ENCODE data around the gene BCAP29.

BCAP29 gene

GRCh38 chr7:107643938-107644308, 63.9 kb downstream of the BCAP29 start:
- DNase-seq (ENCODE audit: low read depth) = no peak
- TF ChIP-seq CTCF (IDR thresholded peaks at IDR 0.05; ENCODE audit: low read length, missing control alignments) = no peak
- no peak overlapping the region for H3K4me3 ChIP-seq (replicated peaks; ENCODE audit: low read depth, low read length)

GRCh38 chr7:107644309-107644974, 64.4 kb downstream of the BCAP29 start:
- peak; percentile 49 for DNase-seq (ENCODE audit: low read depth)
- no peak overlapping the region for H3K4me3 ChIP-seq (replicated peaks; ENCODE audit: low read depth, low read length)
- no peak for TF ChIP-seq CTCF (IDR thresholded peaks at IDR 0.05; ENCODE audit: low read length, missing control alignments)

GRCh38 chr7:107652642-107653041, 72.6 kb downstream of the BCAP29 start:
- H3K4me3 ChIP-seq (replicated peaks; ENCODE audit: low read depth, low read length) = no peak overlapping the region
- no peak for DNase-seq (ENCODE audit: low read depth)
- no peak for TF ChIP-seq CTCF (IDR thresholded peaks at IDR 0.05; ENCODE audit: low read length, missing control alignments)

GRCh38 chr7:107658467-107658866, 78.4 kb downstream of the BCAP29 start:
- no peak for TF ChIP-seq CTCF (IDR thresholded peaks at IDR 0.05; ENCODE audit: low read length, missing control alignments)
- DNase-seq (ENCODE audit: low read depth) = no peak

GRCh38 chr7:107659666-107660065, 79.6 kb downstream of the BCAP29 start:
- DNase-seq (ENCODE audit: low read depth) = peak; percentile 82
- no peak for TF ChIP-seq CTCF (IDR thresholded peaks at IDR 0.05; ENCODE audit: low read length, missing control alignments)
- no peak overlapping the region for H3K4me3 ChIP-seq (replicated peaks; ENCODE audit: low read depth, low read length)

More at GRCh38 chr7:107658467-107658866, 78.4 kb downstream of the BCAP29 start:
- no peak overlapping the region for H3K4me3 ChIP-seq (replicated peaks; ENCODE audit: low read depth, low read length)

- DNase-seq (ENCODE audit: low read depth) = no peak
- no peak for TF ChIP-seq CTCF (IDR thresholded peaks at IDR 0.05; ENCODE audit: low read length, missing control alignments)
- H3K4me3 ChIP-seq (replicated peaks; ENCODE audit: low read depth, low read length) = peak within 1 kb of the TSS; percentile 53
Measured at GRCh38 chr7:107660381-107661080, 80.5 kb downstream of the BCAP29 start, which contains the start of gene SLC26A4. TSS of gene SLC26A4 (plus strand) at chr7:107660828. CDS start at chr7:107661642, 814 bp downstream.

Measured in fibroblast of pulmonary artery (primary cell).